ENCODE data around the gene DUS1L. TPM values are rescaled to one million over a fixed set of nuclear protein-coding genes. Genes with fewer than 3 reads are reported as not detected.

The DUS1L gene
- total RNA-seq, 1 experiment from 2014 or later = 129 TPM

- Histone ChIP-seq H3K9me3 (no peaks in the 10 kb centered on the region), H3K27me3 (replicated peaks; ENCODE audit: control insufficient read depth, insufficient read depth, low read length) (no peaks in the 10 kb centered on the region), H3K4me1 (peaks cover 14% of the 10 kb centered on the region), H3K4me3 (ENCODE audit: low read depth, low read length) (peak overlapping the region; percentile 64), H3K36me3 (ENCODE audit: control insufficient read depth, insufficient read depth, low read length) (peaks cover 2% of the 10 kb centered on the region; the same call in 1 of the 2 replicates)
- Mint-ChIP-seq H3K9me3 (ENCODE audit: unreplicated experiment) (no peaks in the 10 kb centered on the region), H3K27me3 (ENCODE audit: insufficient read depth, unreplicated experiment) (no peaks in the 10 kb centered on the region), H3K27ac (ENCODE audit: unreplicated experiment) (peak overlapping the region; percentile 80), H3K4me3 (ENCODE audit: unreplicated experiment) (peak overlapping the region; percentile 85), H3K4me1 (ENCODE audit: low read depth, unreplicated experiment) (peaks cover 11% of the 10 kb centered on the region), H3K36me3 (ENCODE audit: insufficient read depth, unreplicated experiment) (peaks cover 28% of the 10 kb centered on the region)
- ChIA-PET POLR2A (interaction anchor here (0.6 to 2.2 kb wide), 7 partner anchors 9 to 347 kb away, joined by 3 to 12 read pairs (median 4); partner anchors contain the start of genes ARL16, CENPX, FASN and HGS), CTCF (interaction anchor here (0.6 to 2.7 kb wide), 24 partner anchors 9 to 205 kb away, joined by 3 to 36 read pairs (median 4); partner anchors contain the start of genes CENPX, LRRC45 and PYCR1)
- BruUV-seq (replicated peaks) = no TSS peak
- TF ChIP-seq, protein P1, sequence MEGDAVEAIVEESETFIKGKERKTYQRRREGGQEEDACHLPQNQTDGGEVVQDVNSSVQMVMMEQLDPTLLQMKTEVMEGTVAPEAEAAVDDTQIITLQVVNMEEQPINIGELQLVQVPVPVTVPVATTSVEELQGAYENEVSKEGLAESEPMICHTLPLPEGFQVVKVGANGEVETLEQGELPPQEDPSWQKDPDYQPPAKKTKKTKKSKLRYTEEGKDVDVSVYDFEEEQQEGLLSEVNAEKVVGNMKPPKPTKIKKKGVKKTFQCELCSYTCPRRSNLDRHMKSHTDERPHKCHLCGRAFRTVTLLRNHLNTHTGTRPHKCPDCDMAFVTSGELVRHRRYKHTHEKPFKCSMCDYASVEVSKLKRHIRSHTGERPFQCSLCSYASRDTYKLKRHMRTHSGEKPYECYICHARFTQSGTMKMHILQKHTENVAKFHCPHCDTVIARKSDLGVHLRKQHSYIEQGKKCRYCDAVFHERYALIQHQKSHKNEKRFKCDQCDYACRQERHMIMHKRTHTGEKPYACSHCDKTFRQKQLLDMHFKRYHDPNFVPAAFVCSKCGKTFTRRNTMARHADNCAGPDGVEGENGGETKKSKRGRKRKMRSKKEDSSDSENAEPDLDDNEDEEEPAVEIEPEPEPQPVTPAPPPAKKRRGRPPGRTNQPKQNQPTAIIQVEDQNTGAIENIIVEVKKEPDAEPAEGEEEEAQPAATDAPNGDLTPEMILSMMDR (IDR thresholded peaks at IDR 0.05; ENCODE audit: insufficient read depth in 1 of 2, low read depth in 1 of 2, low read length in 1 of 2, severe bottlenecking in 1 of 2, unreplicated experiment in 1 of 2) = peak; percentile 91
- intact Hi-C loops (cut with micrococcal nuclease; ENCODE audit: unreplicated experiment) = loop anchor here (1.0 kb wide), 1 partner anchor 124 kb away; no protein-coding TSS in a partner anchor
- DNase-seq = peak; percentile 89 to 93
Measured at GRCh38 chr17:82030470-82031302, 34.9 kb downstream of the DUS1L start.

- DNase-seq = no peak
- Histone ChIP-seq H3K4me1 (peaks cover 14% of the 10 kb centered on the region), H3K36me3 (ENCODE audit: control insufficient read depth, insufficient read depth, low read length) (peaks cover 2% of the 10 kb centered on the region; the same call in 1 of the 2 replicates), H3K27me3 (replicated peaks; ENCODE audit: control insufficient read depth, insufficient read depth, low read length) (no peaks in the 10 kb centered on the region), H3K9me3 (no peaks in the 10 kb centered on the region), H3K4me3 (ENCODE audit: low read depth, low read length) (peak overlapping the region; percentile 64)
- TF ChIP-seq, protein P1 (IDR thresholded peaks at IDR 0.05; ENCODE audit: insufficient read depth in 1 of 2, low read depth in 1 of 2, low read length in 1 of 2, severe bottlenecking in 1 of 2, unreplicated experiment in 1 of 2) = no peak
- H3K4me1 Mint-ChIP-seq (ENCODE audit: low read depth, unreplicated experiment) = peaks cover 14% of the 10 kb centered on the region
- intact Hi-C loops (cut with micrococcal nuclease; ENCODE audit: unreplicated experiment) = loop anchor here (1.0 kb wide), 1 partner anchor 124 kb away; no protein-coding TSS in a partner anchor
- ChIA-PET CTCF (interaction anchor here (0.8 to 2.7 kb wide), 18 partner anchors 9 to 206 kb away, joined by 3 to 36 read pairs (median 4); partner anchors contain the start of genes CENPX and LRRC45), POLR2A (interaction anchor here (0.6 to 2.2 kb wide), 5 partner anchors 35 to 346 kb away, joined by 3 to 8 read pairs (median 4); partner anchors contain the start of genes ARL16, FASN, HGS and MCRIP1)
- peaks cover 34% of the 10 kb centered on the region for H3K36me3 Mint-ChIP-seq (ENCODE audit: insufficient read depth, unreplicated experiment)
- H3K27me3 Mint-ChIP-seq (ENCODE audit: insufficient read depth, unreplicated experiment) = no peaks in the 10 kb centered on the region
- no peaks in the 10 kb centered on the region for H3K9me3 Mint-ChIP-seq (ENCODE audit: unreplicated experiment)
- BruUV-seq (replicated peaks) = no TSS peak
- peak overlapping the region; percentile 80 for H3K27ac Mint-ChIP-seq (ENCODE audit: unreplicated experiment)
- H3K4me3 Mint-ChIP-seq (ENCODE audit: unreplicated experiment) = peak overlapping the region; percentile 85
Measured at GRCh38 chr17:82029990-82030469, 35.6 kb downstream of the DUS1L start.

DNA sequence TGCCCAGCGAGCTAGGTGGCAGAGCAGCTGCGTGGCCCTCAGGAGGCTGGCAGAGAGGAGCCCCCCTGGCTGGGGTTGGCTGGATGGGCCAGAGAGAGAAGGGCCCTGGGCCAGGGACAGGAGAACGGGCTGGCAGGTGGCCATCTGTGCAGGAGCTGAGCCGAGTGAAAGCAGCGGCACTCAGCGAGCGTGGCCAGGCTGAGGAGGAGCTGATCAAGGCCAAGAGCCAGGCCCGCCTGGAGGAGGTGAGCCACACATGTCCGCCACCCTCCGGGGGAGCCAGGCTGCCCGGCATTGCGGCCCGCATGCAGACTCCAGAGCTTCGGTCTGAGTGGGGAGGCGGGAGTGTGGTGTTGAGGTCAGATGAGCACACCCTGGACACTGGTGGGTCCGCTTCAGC, 36.2 kb downstream of the DUS1L start:
- peak overlapping the region; percentile 26 for H3K27ac Mint-ChIP-seq (ENCODE audit: unreplicated experiment)

More for the DNA sequence above, 36.2 kb downstream of the DUS1L start:
- Histone ChIP-seq H3K9me3 (no peaks in the 10 kb centered on the region), H3K4me3 (ENCODE audit: low read depth, low read length) (no peak overlapping the region), H3K27me3 (replicated peaks; ENCODE audit: control insufficient read depth, insufficient read depth, low read length) (no peaks in the 10 kb centered on the region), H3K4me1 (peaks cover 17% of the 10 kb centered on the region), H3K36me3 (ENCODE audit: control insufficient read depth, insufficient read depth, low read length) (peaks cover 2% of the 10 kb centered on the region; the same call in 1 of the 2 replicates)
- intact Hi-C loops (cut with micrococcal nuclease; ENCODE audit: unreplicated experiment) = no loop called here
- CTCF ChIA-PET = interaction anchor here (1.2 to 2.7 kb wide), 3 partner anchors 8 to 75 kb away, joined by 3 to 36 read pairs (median 17); partner anchors contain the start of genes CENPX and LRRC45
- Mint-ChIP-seq H3K36me3 (ENCODE audit: insufficient read depth, unreplicated experiment) (peaks cover 35% of the 10 kb centered on the region), H3K4me1 (ENCODE audit: low read depth, unreplicated experiment) (peaks cover 12% of the 10 kb centered on the region), H3K27me3 (ENCODE audit: insufficient read depth, unreplicated experiment) (no peaks in the 10 kb centered on the region), H3K4me3 (ENCODE audit: unreplicated experiment) (peak overlapping the region; percentile 85), H3K9me3 (ENCODE audit: unreplicated experiment) (no peaks in the 10 kb centered on the region)
- BruUV-seq (replicated peaks) = no TSS peak
- DNase-seq = no peak
- TF ChIP-seq, protein P1 (IDR thresholded peaks at IDR 0.05; ENCODE audit: insufficient read depth in 1 of 2, low read depth in 1 of 2, low read length in 1 of 2, severe bottlenecking in 1 of 2, unreplicated experiment in 1 of 2) = no peak
- POLR2A ChIA-PET = no interaction called here
